Left forelimb (tissue), 1 donor: ENCODE results near the gene IGLL1.
"Not testable (repeated sequence)": the region's sequence is repeated elsewhere in the genome, so short reads cannot be mapped to it uniquely, and the experiment has no call there.

ENCODE experiments used
- DNase-seq: peaks from one replicate; pipeline ENCODE4 v3.0.0-alpha.2; 2018; ENCODE audit warnings: low spot score

IGLL1 gene

DNA sequence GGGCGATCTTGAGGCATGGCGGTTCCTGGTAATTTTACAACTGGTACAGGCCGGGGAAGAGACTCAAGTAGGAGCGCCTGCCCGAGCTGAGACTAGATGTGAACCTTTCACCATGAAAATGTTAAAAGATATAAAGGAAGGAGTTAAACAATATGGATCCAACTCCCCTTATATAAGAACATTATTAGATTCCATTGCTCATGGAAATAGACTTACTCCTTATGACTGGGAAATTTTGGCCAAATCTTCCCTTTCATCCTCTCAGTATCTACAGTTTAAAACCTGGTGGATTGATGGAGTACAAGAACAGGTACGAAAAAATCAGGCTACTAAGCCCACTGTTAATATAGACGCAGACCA, 40.3 kb downstream of the IGLL1 start:
- not testable (repeated sequence) for DNase-seq

DNA sequence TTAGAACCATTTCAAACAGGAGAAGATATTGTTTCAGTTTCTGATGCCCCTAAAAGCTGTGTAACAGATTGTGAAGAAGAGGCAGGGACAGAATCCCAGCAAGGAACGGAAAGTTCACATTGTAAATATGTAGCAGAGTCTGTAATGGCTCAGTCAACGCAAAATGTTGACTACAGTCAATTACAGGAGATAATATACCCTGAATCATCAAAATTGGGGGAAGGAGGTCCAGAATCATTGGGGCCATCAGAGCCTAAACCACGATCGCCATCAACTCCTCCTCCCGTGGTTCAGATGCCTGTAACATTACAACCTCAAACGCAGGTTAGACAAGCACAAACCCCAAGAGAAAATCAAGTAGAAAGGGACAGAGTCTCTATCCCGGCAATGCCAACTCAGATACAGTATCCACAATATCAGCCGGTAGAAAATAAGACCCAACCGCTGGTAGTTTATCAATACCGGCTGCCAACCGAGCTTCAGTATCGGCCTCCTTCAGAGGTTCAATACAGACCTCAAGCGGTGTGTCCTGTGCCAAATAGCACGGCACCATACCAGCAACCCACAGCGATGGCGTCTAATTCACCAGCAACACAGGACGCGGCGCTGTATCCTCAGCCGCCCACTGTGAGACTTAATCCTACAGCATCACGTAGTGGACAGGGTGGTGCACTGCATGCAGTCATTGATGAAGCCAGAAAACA, 40.8 kb downstream of the IGLL1 start:
- DNase-seq = peak; percentile 81

DNA sequence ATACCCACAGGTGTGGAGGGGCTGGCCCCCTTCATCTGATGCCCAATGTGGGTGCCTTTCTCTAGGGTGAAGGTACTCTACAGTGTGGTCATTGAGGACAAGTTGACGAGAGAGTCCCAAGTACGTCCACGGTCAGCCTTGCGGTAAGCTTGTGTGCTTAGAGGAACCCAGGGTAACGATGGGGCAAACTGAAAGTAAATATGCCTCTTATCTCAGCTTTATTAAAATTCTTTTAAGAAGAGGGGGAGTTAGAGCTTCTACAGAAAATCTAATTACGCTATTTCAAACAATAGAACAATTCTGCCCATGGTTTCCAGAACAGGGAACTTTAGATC, 41.4 kb downstream of the IGLL1 start:
- DNase-seq = not testable (repeated sequence)

DNA sequence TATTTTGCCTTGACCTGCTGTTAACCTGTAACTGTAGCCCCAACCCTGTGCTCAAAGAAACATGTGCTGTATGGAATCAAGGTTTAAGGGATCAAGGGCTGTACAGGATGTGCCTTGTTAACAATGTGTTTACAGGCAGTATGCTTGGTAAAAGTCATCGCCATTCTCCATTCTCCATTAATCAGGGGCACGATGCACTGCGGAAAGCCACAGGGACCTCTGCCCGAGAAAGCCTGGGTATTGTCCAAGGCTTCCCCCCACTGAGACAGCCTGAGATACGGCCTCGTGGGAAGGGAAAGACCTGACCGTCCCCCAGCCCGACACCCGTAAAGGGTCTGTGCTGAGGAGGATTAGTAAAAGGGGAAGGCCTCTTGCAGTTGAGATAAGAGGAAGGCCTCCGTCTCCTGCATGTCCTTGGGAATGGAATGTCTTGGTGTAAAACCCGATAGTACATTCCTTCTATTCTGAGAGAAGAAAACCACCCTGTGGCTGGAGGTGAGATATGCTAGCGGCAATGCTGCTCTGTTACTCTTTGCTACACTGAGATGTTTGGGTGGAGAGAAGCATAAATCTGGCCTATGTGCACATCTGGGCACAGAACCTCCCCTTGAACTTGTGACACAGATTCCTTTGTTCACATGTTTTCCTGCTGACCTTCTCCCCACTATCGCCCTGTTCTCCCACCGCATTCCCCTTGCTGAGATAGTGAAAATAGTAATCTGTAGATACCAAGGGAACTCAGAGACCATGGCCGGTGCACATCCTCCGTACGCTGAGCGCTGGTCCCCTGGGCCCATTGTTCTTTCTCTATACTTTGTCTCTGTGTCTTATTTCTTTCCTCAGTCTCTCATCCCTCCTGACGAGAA, 42.0 kb downstream of the IGLL1 start:
- DNase-seq = not testable (repeated sequence)

DNA sequence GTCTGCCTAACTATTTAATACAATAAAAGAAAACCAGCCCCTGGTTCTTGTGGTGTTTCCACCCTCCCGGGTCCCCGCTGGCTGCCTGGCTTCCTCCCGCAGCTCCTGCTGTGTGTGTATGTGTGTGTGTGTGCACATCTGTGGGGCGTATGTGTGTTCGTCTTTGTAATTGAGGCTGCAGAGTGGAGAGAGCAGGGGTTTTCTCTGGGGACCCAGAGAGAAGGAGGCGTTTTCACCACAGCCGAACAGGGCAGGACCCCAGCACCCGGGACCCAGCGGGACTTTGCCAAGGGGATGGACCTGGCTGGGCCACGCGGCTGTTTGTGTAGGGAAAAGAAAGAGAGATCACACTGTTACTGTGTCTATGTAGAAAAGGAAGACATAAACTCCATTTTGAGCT, 42.7 kb downstream of the IGLL1 start:
- no peak for DNase-seq

DNA sequence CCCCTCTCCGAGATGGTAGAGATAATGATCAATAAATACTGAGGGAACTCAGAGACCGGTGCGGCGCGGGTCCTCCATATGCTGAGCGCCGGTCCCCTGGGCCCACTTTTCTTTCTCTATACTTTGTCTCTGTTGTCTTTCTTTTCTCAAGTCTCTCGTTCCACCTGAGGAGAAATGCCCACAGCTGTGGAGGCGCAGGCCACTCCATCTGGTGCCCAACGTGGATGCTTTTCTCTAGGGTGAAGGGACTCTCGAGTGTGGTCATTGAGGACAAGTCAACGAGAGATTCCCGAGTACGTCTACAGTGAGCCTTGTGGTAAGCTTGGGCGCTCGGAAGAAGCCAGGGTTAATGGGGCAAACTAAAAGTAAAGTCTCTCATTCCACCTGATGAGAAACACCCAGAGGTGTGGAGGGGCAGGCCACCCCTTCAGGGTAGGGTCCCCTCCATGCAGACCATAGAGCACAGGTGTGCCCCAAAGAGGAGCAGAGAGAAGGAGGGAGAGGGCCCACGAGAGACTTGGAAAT, 43.2 kb downstream of the IGLL1 start:
- DNase-seq = no peak

DNA sequence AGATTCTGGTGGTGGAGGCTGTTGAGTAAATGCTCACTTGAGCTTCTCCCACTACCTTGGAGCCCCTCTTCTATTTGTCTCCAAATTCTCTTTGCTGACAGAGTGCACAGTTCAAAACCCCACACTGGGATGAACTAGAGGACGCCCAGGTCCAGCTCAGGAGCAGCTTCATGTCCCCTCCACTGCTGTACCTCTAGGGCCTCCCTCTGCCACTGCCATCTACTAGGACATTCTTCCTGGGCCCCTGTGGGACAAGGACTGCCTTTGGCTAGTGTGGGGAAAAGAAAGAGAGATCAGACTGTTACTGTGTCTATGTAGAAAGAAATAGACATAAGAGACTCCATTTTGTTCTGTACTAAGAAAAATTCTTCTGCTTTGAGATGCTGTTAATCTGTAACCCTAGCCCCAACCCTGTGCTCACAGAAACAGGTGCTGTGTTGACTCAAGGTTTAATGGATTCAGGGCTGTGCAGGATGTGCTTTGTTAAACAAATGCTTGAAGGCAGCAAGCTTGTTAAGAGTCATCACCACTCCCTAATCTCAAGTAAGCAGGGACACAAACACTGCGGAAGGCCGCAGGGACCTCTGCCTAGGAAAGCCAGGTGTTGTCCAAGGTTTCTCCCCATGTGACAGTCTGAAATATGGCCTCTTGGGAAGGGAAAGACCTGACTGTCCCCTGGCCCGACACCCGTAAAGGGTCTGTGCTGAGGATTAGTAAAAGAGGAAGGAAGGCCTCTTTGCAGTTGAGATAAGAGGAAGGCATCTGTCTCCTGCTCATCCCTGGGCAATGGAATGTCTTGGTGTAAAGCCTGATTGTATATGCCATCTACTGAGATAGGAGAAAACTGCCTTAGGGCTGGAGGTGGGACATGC, 44.1 kb downstream of the IGLL1 start:
- not testable (repeated sequence) for DNase-seq

DNA sequence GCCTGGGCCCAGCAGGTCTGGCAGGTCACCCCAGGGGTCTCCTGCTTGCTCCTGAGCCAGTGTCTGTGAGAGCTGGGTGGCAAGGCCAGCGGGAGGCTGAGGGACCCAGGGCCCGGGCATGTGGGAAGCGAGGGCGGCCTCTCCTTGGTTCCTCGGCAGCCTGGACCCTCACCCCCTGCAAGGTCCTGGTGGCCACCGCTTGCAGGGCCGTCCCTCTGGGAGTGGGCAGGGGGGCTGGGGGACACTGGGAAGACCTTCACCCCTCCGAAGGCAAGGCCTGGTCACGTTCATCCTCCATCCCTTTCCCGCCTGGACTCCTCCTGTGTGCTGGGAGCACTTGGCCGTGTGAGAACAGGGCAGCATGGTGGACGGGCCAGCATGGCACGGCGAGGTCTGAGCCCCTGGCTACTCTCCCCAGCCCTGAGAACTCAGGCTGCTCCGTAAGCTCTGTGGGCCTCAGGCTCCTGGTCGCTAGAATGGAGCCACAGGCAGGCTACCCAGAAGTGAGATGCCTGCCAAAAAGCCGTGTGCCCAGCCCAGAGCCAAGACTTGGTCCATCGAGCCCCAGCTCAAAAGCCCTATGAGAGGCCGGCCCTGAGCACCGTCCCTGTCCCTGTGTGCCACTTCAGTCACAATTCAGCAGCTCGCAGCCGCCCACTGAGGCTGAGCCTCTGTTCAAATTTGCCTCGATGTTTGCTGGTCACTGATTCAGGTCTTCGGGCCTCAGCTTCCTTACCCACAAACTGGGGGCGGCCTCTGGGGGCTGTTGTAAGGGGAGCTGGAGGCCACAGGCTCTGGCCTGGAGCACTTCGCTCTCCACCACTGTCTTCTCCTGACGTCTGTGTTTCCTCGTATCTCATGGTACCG, 45.0 kb downstream of the IGLL1 start:
- DNase-seq = peak; percentile 64

DNA sequence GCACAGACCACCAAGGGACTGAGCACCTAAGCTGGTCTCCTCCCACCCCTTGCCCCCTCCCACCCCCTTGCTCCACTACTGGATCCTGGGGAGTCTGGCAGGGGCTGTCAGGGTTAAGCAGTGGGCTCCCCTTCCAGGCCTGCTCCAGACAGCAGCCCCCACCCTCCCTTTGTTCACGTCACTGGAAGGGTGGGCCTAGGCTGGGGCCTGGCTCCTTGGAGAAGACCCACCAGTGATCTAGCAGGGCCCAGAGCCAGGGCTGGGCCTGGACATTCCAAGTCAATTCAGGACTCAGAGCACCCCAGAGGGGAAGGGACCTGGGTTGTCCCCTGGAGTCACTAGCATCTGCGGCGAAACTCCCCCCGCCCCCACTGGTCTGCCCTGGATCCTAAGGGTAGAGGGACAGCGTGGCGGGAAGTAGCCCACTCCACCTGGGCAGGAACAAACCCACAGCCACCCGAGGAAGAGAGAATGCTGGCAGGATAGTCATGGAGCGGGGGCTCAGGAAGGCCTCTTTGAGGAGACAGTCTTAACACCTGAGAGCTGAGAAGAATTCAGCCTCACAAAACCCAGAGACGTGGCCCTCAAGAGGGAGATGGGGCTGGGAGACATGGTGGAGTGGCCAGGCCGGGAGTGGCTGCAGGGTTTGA, 45.8 kb downstream of the IGLL1 start:
- peak; percentile 67 for DNase-seq

DNA sequence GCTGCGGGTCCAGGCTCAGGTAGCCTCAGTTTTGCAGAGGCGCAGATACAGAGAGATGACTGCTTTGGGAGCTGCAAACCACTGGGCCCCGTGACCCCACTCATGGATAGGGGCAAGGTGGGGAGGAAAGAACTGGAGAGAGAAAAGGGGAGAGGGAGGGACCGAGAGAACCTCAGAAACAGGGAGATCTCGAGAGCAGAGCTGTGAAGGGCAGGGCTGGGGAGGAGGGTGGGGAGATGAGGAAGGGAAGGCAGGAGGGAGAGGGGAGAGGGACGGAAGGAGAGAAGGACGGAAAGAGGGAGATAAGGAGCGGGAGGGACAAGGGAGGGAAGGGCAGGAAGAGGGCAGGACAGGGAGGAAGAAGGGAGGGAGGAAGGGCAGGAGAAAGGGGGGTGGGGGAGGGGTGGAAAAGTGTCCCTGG, 46.3 kb downstream of the IGLL1 start:
- DNase-seq = peak; percentile 44

DNA sequence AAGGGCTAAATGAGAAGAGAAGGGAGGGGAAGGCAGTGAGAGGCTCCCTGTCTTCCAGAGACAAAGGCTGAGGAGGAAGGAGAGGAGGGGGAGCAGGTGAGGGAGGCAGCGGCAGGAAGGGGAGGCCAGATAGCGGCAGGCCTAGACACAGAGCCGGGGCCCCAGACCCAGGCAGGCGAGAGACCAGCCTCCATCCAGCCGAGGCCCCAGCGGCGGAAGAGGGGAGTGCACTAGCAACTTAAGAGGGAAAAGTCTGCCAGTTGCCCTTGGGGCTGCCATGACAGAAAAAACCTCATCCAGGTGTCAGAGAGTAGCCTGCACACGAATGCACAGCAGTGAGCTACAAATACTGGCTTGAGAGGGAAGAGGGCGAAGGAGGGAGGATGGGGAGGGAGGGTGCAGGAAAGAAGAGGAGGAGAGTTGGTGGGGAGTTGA, 46.7 kb downstream of the IGLL1 start:
- peak; percentile 71 for DNase-seq

DNA sequence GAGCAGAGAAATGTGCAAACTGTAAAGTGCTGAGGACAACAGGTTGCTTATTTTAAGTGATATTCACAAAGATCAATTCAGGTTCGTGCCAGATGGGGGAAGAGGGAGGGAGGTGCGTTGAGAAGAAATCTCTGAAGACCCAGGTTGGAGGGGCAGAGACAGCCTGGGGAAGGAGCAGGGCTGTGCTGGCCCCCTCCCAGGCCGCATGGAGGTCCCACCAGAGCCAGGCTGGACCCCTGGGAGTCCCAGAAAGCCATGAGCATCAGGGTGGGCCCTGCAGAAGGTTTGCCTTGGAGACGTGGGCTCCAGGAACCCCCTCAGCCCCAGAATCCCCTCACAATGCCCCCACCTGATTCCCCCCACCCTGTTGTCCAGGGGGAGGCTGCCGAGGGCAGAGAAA, 47.4 kb downstream of the IGLL1 start:
- peak; percentile 53 for DNase-seq

DNA sequence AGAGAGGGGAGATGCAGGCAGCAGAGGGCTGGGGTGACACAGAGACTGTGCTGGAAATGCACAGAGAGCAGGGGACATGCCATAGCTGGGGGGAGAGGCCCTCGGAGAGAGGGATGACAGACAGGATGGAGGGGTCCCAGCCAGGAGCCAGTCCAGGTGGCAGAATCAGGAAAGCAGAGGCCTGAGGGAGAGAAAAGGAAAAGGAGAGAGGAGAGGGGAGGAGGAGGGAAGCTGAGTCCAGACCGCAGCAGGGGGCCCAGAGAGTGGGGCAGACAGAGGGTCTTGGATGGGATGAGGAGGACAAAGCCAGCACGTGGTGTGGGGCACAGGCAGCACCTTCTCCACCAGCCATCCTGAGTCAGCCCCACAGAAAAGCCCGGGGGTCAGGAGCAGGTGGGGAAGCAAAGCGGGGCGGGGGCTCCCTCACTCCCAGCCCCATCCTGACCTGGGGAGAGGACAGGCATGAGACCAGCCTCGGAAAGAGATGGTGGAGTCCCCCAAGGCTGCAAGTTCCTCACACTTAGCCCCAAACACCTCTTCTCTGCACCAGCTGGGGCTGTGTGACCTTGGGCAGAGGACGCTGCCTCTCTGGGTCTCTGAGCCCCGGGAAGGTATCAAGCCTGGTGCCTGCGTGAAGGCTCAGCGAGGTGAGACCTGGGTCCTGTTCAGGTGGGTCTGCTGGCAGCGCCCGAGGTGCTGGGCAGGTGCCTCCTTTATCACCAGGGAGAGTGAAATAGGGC, 48.0 kb downstream of the IGLL1 start:
- peak; percentile 53 for DNase-seq

DNA sequence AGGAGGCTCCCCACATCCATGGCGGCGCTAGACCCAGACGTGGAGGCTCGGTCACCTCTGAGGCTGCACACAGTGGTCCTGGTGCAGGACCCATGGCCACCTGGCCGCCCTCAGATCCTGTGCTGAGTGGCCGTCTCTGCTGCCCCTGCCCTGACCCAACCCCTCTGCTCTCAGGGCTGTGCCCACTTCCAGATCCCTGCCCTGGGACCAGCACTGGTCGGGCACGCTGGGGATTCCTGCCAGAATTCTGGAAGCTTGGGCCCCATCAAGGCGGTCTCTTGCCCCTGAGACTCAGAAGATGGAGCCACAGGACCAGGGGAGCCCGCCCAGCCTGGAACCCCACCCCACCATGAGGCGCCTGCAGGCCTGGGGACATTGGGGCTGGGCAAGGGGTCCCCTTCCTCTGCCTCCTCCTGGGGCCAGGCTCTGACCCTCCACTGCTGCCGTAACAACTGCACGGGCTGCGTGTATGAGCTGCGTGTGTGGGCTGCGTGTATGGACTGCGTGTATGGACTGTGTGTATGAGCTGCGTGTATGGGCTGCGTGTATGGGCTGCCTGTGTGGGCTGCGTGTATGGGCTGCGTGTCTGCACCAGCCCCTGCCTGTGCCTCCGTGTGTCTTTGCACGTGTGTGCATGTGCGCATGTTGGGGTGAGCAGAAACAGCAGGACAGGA, 48.7 kb downstream of the IGLL1 start:
- peak; percentile 58 for DNase-seq

DNA sequence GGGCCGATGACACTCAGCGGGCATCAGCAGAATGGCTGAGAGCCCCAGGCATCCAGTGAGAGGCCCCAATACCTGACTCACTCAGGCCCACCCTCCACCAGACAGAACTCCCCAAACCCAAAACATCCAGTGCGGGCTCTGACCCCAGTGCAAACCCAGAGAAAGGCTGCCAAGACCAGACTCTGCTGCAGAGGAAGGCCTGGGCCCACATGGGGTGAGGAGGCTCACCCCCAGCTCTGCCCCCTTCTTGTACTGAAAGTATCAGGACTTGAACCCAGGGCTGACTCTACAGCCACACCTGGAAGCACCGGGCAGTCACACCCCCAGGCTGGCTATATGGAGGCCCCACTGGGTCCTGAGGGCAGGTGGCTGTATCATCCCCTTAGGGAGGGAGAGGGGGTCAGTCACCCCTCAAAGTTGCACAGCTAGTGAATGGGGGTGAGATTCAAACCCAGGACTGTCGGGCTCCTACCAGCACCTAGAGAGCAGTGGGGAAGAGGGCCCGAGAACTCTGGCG, 49.3 kb downstream of the IGLL1 start:
- DNase-seq = no peak

DNA sequence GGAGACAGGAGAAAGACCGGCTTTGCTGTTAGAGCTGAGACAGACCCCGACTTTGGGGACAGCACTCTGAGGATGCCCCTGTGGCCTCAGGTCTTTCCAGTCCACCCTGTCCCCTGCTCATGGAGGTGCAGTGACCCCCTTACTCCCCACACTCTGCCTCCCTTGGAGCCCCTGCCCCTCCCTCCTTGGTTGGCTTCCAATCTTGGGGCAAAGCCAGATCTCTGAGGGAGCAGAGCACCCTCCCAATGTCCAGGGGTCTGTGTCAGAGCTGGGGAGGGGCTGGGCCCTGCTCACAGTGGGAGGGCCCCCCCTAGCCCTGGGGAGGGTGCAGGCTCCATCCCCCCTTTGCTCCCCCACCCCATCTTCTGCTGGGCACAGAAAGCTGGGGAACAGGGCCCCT, 50.0 kb downstream of the IGLL1 start:
- DNase-seq = no peak

DNA sequence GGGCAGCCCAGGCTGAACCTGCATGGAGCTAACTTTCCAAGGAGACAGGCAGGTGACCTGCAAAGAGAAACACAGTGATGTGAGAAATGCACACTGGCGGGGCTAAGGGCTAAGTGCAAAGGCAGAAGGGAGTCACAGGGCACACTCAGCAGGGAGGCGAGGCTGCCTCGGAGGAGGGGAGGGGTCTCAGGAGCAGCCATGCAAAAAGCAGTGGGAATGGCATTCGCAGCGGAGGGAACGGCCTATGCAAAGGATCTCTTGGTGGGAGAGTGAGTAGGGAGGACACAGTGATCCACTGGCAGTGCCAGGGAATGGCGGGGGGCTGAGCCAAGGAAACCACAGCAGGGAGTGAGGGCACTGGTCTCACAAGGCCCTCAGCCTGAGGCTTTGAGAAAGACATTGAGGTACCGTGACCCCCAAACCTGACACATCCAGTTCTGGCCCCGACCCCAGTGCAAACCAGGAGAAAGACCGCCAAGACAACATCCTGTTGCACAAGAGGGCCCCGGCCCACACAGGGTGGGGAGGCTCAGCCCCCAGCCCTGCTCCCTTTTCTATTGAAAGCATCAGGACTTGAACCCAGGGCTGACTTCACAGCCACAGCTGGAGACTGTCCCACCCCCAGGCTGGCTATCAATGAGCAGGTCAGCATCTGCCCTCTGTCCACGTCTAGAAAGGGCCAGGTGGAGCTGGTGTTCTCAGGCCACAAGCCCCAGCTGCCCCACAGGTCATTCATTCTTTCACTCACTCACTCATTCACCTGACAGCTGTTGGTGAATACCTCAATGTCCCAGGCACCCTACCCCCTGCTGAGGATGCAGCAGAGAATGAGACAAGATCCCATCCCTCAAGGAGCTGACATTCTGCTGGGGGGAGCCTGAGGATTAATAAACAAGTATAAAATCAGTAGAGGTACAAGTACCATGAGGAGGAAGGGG, 50.7 kb downstream of the IGLL1 start:
- no peak for DNase-seq
